NCI-H2029 (cell line): Measurements from ENCODE around the gene TMEM95.

Experiments
- DNase-seq: peaks from one replicate; lab custom pipeline; 2025; lab: John Stamatoyannopoulos, UW

TMEM95 gene

GRCh38 chr17:7379134-7379533 lies 24.2 kb downstream of the TMEM95 start:
- DNase-seq = no peak

GRCh38 chr17:7380321-7380720 lies 25.4 kb downstream of the TMEM95 start:
- DNase-seq = no peak

DNA sequence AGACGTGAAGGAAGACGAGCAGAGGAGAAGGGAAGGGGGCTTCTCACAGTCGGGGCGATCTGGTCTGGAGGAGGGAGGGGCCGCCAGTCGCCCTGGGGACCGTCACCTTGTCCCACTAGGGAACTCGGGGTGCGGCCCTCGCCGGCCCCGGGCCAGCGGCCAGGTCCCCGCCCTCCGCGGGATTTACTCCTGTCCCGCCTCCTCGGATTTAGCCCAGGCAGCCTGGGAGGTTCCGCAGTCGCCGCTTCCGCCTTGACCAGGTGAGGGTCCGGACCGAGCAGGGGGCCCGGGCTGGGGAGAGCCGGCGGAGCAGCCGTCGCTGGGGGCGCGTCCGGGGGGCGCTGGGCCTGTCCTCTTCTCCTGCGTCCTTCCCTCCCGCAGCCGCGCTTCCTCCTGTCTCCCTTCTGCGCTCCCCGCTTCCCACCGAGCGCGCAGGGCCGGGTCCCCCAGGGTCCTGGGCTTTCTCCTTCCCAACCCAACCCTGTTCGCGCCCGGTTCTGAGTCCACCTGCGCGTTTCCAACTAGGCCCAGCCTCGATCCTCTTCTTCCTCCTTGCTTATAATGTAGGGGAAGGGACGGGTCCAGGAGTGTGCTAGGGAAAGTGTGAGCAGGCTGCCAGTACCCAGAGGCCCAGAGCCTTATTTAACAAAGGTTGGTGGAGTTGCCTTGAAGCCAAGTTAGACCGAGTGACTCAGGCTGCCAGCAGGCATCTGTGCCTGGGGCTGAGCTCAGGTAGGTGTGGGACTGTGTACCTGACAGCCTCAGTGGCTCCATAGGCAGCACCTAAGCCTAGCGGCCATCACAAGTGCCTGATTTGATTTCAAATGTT lies 26.1 kb downstream of the TMEM95 start, which contains the start of gene TNK1:
Gene TNK1, plus strand, starts transcription at position 235 of the 829 bp plus-strand sequence. CDS start 1,838 bp downstream, outside the sequence.
- no peak for DNase-seq

DNA sequence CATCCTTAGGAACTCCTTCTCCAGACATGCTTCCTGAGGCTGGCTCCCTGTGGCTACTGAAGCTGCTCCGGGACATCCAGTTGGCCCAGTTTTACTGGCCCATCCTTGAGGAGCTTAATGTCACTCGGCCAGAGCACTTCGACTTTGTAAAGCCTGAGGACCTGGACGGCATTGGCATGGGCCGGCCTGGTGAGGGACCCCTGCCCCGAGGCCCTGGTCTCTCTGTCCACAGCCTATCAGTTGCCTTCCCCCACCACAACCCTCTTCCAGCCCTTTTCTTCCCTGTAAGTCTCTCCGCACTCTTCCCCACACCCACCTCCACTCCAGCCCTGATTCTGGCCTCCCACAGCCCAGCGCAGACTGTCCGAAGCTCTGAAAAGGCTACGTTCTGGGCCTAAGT lies 27.9 kb downstream of the TMEM95 start:
- no peak for DNase-seq

- DNase-seq = no peak
Observed at GRCh38 chr17:7383371-7383741, 28.4 kb downstream of the TMEM95 start.

DNA sequence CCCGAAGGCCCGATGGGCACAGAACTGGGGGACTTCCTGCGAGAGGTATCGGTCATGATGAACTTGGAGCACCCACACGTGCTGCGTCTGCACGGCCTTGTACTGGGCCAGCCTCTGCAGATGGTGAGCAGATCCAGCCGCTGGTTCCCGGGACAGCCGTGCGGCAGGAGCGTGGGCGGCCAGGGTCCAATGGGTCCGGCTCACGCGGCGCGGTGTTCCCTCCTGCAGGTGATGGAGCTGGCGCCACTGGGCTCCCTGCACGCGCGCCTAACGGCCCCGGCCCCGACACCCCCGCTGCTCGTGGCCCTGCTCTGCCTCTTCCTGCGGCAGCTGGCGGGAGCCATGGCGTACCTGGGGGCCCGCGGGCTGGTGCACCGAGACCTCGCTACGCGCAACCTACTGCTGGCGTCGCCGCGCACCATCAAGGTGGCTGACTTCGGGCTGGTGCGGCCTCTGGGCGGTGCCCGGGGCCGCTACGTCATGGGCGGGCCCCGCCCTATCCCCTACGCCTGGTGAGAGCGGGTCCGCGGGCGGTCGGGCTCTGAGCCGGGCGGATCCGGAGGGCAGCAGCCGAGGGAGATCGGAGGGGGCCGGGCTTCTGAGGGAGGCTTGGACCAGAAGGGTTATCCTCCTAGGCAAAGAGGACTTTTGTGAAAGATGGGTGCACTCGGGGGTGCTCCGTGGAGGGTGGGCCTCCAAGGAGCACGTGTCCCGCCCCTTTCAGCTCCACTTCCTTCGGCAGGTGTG lies 29.0 kb downstream of the TMEM95 start:
- no peak for DNase-seq

DNA sequence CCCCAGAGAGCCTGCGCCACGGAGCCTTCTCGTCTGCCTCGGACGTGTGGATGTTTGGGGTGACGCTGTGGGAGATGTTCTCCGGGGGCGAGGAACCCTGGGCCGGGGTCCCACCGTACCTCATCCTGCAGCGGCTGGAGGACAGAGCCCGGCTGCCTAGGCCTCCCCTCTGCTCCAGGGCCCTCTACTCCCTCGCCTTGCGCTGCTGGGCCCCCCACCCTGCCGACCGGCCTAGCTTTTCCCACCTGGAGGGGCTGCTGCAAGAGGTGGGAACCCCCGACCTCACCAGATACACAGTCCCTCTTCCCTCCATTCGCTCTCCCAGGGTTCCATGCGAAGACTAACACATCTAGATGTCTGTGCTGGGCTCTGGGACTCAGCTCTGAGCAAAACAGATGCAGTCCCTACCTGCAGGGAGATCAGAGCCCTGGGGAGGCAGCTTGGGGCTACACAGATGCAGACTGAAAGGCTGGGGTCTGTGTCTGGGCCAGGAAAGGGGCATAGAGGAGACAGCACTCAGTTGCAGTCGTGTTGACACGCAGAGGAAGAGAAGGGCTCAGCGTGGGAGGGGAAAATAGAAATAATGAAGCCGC lies 29.6 kb downstream of the TMEM95 start:
- DNase-seq = no peak

DNA sequence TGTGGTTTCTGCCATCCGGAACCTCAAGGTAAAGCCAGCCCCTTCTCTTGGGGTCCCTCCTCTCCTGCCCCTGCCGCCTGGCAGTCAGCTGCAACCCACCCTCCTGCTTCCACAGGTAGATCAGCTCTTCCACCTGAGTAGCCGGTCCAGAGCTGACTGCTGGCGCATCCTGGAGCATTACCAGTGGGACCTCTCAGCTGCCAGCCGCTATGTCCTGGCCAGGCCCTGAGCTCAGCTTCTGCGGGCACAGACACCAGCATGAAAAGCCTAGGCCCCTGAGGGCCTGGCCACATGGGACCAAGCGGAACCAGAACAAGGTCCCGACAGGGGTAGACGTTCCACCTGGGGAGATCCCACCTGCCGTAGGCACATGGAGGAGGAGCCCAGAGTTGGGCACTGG lies 33.9 kb downstream of the TMEM95 start:
- no peak for DNase-seq

DNA sequence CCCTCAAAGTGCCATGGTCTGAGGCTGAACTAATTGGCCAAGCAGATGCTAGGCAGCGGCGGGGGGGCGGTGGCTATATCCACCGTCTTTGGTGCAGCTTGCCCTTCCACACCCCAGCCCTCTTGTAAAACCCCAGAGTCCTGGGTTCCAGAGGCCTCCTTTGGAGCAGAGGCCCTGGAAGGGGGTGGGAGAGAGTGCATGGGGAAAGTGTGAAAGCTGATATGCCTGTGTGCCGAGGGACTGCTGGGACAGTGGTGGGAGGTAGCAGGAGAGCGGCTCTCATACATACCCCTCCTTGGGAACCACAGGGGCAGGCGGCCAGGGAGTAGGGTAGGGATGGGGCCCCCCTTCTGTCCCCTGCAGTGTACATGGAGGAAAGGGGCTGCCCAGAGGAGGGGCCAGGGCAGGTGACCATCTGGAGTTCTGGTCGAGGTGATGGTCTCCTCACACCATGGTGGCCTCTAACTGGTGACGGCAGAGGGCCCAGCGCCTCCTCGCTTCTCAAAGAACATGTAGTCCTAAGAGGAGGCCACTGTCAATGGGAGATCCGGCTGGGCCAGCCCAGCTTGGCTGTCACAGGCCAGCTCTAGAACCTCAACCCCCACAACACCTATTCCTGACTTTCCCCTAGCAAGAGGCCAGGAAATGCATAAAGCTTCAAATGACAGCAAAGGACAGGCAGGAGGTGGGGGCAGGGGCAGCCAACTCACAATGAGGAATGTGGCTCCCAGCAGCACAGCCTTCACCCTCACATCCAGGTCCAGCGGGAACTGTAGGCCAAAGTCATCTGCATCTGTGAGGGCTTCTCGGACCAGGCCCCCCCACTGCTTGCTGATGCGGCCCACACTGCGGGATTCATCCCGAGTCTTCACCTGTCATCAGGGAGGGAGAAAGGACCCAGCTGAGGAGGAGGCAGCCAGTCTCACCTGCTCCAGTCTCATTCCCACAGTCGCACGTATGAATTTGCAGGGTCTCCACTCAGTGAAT lies 35.3 kb downstream of the TMEM95 start:
- DNase-seq = no peak

DNA sequence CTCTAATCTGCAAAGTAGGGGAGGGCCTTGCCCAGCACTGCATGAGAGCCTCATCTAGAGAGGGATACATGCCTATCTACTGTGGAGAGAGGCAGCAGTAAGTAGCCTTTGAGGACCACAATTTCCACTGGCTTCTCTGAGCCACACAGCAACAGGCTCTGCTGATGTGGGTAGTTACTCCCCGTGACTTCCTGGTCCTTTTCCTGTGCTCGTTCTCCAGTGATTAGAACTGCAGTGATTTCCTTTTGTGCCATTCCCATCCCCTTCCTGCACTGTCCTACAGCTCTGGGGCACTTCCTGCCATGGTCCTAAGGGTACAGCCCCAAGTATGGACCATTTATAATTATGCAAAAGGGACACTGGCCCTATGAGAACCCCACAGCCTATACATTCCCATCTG lies 36.4 kb downstream of the TMEM95 start:
- no peak for DNase-seq

GRCh38 chr17:7392696-7393612 lies 38.0 kb downstream of the TMEM95 start:
- no peak for DNase-seq

DNA sequence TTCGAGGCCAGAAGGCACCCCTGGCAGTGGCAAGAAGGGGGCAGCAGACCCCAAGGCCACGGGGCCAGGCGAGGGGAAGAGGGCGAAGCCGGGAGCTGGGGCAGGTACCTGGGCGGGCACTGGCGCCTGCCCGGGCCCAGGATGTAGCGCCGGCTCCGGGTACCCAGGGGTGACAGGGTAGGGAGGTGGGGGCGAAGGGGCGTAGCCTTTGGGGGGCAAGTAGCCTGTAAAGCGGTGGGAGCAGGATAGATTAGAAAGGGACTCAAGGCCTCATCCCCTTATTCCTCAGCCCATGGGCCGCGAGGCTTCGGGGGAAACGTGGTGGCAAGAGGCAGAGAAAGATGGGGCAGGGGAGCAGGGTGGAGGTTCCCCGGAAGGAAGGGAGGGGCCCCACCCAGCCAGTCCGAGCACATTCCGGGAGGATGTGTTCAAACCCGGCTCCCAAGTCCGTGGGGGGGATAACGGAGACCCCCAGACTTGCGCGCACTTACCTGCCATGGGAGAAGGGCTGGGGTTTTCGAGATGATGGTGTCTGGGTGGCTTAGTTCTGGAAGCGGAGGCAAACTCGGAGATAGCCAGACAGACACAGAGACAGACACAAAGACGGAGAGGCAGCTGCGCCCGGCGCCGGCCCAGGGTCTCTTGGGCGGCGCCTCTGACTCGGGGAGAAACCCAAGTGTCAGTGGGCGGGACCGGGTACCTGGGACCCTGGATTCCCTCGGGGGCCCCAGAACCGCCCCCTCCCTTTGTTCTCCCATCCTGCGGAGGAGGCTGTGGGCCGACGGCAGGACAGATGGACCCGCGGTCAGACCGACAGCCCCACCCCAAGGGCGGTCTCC lies 38.9 kb downstream of the TMEM95 start:
- no peak for DNase-seq

DNA sequence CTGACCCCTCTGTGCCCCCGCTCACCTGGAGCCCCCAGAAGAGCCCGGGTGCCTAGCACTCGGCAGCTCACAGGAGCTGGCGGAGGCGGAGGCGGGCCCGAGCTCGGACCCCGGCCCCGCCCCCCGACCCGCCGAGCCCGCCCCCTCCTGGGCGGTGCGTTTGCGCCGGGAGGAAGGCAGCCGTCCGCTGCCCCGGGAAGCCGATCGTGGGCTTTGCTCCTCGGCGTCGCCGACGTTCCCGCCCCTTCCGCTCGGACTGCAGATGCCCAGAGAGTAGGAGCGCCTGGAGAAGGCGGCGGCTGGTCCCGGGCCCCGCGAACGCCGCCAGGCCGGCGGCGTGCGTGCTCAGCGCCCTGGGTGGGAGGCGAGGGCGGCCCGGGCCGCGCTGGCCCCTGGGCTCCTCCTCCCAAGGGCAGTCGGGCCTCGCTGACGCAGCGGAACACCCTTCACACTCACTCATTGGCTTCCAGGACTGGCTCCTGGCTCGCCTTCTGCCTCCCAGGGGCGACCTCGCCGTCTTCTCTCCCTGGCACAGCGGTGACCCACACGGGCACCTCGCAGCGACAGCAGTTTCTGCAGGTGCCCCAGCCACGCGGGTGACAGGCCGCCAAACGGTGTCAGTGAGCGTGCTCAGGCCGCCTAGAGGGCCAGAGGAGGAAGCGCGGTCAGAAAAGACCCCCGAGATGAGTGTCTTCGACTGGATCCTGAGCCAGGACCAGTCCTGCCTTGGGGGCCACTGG lies 39.7 kb downstream of the TMEM95 start, which contains the start of gene PLSCR3:
Gene PLSCR3, minus strand, starts transcription at position 74 of the 740 bp plus-strand sequence. CDS start 415 bp downstream, outside the sequence.
- DNase-seq = peak; percentile 29

GRCh38 chr17:7396147-7396546 lies 41.2 kb downstream of the TMEM95 start:
- DNase-seq = no peak

- no peak for DNase-seq
Observed at GRCh38 chr17:7398612-7399011, 43.7 kb downstream of the TMEM95 start.

- no peak for DNase-seq
Observed at GRCh38 chr17:7403043-7403726, 48.2 kb downstream of the TMEM95 start.

DNA sequence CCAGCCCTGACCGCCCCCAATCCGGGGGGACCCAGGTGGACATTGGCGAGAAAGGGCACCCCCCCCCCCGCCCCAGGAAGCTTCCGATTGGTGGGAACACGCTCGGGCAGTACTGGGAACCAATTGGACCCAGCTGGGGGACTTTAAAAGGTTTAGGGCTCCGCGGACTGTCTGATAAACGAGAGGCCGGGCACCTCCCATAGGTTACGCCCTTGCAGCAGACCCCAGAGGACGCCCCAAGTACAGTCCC lies 48.7 kb downstream of the TMEM95 start:
- no peak for DNase-seq

- peak; percentile 89 for DNase-seq
Observed at GRCh38 chr17:7403977-7404736, 49.2 kb downstream of the TMEM95 start, which contains the start of gene TMEM256. Gene TMEM256 (minus strand): TSS chr17:7404097. CDS start chr17:7404084, 13 bp downstream.
